ENCODE results near the gene TTLL12.

TTLL12 gene

GRCh38 chr22:43213962-43214361 lies 27.0 kb upstream of the TTLL12 start:
- DNase-seq (ENCODE audit: low read depth in 2 of 2) = no peak

GRCh38 chr22:43213051-43213450 lies 26.1 kb upstream of the TTLL12 start:
- DNase-seq (ENCODE audit: low read depth in 2 of 2) = no peak

- DNase-seq (ENCODE audit: low read depth in 2 of 2) = no peak
Observed at GRCh38 chr22:43212434-43212952, 25.6 kb upstream of the TTLL12 start.

- DNase-seq (ENCODE audit: low read depth in 2 of 2) = no peak
Observed at GRCh38 chr22:43211941-43212433, 25.1 kb upstream of the TTLL12 start.

GRCh38 chr22:43210631-43211515 lies 23.9 kb upstream of the TTLL12 start:
- no peak for DNase-seq (ENCODE audit: low read depth in 2 of 2)

GRCh38 chr22:43209971-43210370 lies 23.0 kb upstream of the TTLL12 start:
- no peak for DNase-seq (ENCODE audit: low read depth in 2 of 2)

- DNase-seq (ENCODE audit: low read depth in 2 of 2) = no peak
Observed at GRCh38 chr22:43209523-43209890, 22.6 kb upstream of the TTLL12 start.

- no peak for DNase-seq (ENCODE audit: low read depth in 2 of 2)
Observed at GRCh38 chr22:43208703-43209522, 22.0 kb upstream of the TTLL12 start.

GRCh38 chr22:43207849-43208702 lies 21.1 kb upstream of the TTLL12 start:
- DNase-seq (ENCODE audit: low read depth in 2 of 2) = no peak

GRCh38 chr22:43207386-43207785 lies 20.5 kb upstream of the TTLL12 start:
- no peak for DNase-seq (ENCODE audit: low read depth in 2 of 2)

- no peak for DNase-seq (ENCODE audit: low read depth in 2 of 2)
Observed at GRCh38 chr22:43206509-43207161, 19.7 kb upstream of the TTLL12 start.

- DNase-seq (ENCODE audit: low read depth in 2 of 2) = no peak
Observed at GRCh38 chr22:43205748-43206508, 19.0 kb upstream of the TTLL12 start.

- no peak for DNase-seq (ENCODE audit: low read depth in 2 of 2)
Observed at GRCh38 chr22:43205261-43205691, 18.3 kb upstream of the TTLL12 start.

- DNase-seq (ENCODE audit: low read depth in 2 of 2) = no peak
Observed at GRCh38 chr22:43203471-43203981, 16.6 kb upstream of the TTLL12 start.

GRCh38 chr22:43202756-43203410 lies 15.9 kb upstream of the TTLL12 start:
- no peak for DNase-seq (ENCODE audit: low read depth in 2 of 2)

- DNase-seq (ENCODE audit: low read depth in 2 of 2) = no peak
Observed at GRCh38 chr22:43202326-43202725, 15.4 kb upstream of the TTLL12 start.

- no peak for DNase-seq (ENCODE audit: low read depth in 2 of 2)
Observed at GRCh38 chr22:43201486-43202219, 14.7 kb upstream of the TTLL12 start.

- DNase-seq (ENCODE audit: low read depth in 2 of 2) = no peak
Observed at GRCh38 chr22:43200555-43200954, 13.6 kb upstream of the TTLL12 start.

- no peak for DNase-seq (ENCODE audit: low read depth in 2 of 2)
Observed at GRCh38 chr22:43200031-43200430, 13.1 kb upstream of the TTLL12 start.

All from fibroblast of skin of left quadriceps (primary cell).